Cardiac fibroblast (primary cell): ENCODE data around the gene TACR1.

ENCODE experiments used
- DNase-seq, 2 donors: peaks; one replicate each; pipeline versions ENCODE4 v3.0.0 to v3.0.0-alpha.2; 2010; ENCODE audit warnings: low read depth in 2 of 2
- H3K4me3 ChIP-seq, 2 donors: replicated peaks in 1 of 2; 1 replicate in 1 of 2; 2 replicates in 1 of 2; pipeline ENCODE4 v1.5.1; 2011; ENCODE audit warnings: low read depth in 2 of 2, low read length in 2 of 2, mild to moderate bottlenecking in 2 of 2, moderate library complexity in 1 of 2
- CTCF ChIP-seq: IDR thresholded peaks from one replicate; pipeline ENCODE4 v1.5.1; 2011; ENCODE audit warnings: low read depth, mild to moderate bottlenecking, low read length, inconsistent platforms

The TACR1 gene

GRCh38 chr2:75102011-75102410, 97.3 kb downstream of the TACR1 start:
- H3K4me3 ChIP-seq = no peak overlapping the region
- TF ChIP-seq CTCF = no peak
- no peak for DNase-seq

- DNase-seq = peak in 1 of 2 donors; percentile 7
- no peak for TF ChIP-seq CTCF
- no peak overlapping the region for H3K4me3 ChIP-seq
Observed at GRCh38 chr2:75100801-75101151, 98.5 kb downstream of the TACR1 start.

- TF ChIP-seq CTCF = no peak
- H3K4me3 ChIP-seq = no peak overlapping the region
- peak; percentile 42 for DNase-seq
Observed at GRCh38 chr2:75100011-75100800, 99.1 kb downstream of the TACR1 start.

- DNase-seq = no peak
- no peak for TF ChIP-seq CTCF
- no peak overlapping the region for H3K4me3 ChIP-seq
Observed at GRCh38 chr2:75099521-75099922, 99.8 kb downstream of the TACR1 start.

GRCh38 chr2:75098856-75099255, 100.5 kb downstream of the TACR1 start:
- DNase-seq = peak; percentile 48 to 68
- no peak overlapping the region for H3K4me3 ChIP-seq
- TF ChIP-seq CTCF = peak; percentile 61

- no peak for DNase-seq
- H3K4me3 ChIP-seq = no peak overlapping the region
- TF ChIP-seq CTCF = no peak
Observed at GRCh38 chr2:75097831-75098230, 101.5 kb downstream of the TACR1 start.

GRCh38 chr2:75094405-75094804, 104.9 kb downstream of the TACR1 start:
- no peak overlapping the region for H3K4me3 ChIP-seq
- no peak for DNase-seq
- no peak for TF ChIP-seq CTCF
